GM19240 (cell line): ENCODE measurements around the gene CPNE7.
"Not testable (repeated sequence)": the region's sequence is repeated elsewhere in the genome, so short reads cannot be mapped to it uniquely, and the experiment has no call there.

Source experiments
- DNase-seq: peaks from one replicate; pipeline ENCODE4 v3.0.0; 2011; ENCODE audit warnings: low spot score; ENCODE audit not compliant: insufficient read length

The CPNE7 gene

DNA sequence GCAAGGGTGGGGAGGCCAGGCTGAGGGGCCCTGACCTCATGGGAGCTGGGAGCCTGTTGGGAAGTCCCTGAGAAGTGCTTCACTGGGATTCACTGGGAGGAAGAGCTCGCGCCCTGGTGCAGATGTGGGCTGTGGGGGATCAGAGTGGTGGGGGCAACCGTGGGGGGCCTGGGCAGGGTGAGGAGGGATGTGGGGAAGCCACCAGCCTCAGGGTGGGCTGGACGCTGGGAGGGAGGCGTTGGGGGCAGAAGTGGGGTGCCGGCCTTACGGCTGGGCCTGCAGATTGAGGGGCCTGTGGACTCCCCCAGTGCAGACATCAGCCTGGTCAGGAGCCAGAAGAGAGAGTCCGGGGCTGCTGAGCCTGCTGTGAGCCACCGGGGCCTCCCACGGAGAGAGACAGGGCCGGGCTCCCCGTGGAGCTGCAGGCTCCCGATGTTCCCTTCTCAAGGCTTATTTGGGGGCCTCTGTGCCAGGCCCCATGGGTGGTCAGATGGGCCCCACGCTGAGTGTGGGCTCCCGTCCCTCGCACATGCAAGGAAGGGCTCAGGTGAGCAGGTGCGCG lies 45.7 kb downstream of the CPNE7 start:
- no peak for DNase-seq

GRCh38 chr16:89621698-89622409 lies 46.3 kb downstream of the CPNE7 start:
- DNase-seq = no peak

GRCh38 chr16:89623511-89624261 lies 48.1 kb downstream of the CPNE7 start:
- DNase-seq = no peak

DNA sequence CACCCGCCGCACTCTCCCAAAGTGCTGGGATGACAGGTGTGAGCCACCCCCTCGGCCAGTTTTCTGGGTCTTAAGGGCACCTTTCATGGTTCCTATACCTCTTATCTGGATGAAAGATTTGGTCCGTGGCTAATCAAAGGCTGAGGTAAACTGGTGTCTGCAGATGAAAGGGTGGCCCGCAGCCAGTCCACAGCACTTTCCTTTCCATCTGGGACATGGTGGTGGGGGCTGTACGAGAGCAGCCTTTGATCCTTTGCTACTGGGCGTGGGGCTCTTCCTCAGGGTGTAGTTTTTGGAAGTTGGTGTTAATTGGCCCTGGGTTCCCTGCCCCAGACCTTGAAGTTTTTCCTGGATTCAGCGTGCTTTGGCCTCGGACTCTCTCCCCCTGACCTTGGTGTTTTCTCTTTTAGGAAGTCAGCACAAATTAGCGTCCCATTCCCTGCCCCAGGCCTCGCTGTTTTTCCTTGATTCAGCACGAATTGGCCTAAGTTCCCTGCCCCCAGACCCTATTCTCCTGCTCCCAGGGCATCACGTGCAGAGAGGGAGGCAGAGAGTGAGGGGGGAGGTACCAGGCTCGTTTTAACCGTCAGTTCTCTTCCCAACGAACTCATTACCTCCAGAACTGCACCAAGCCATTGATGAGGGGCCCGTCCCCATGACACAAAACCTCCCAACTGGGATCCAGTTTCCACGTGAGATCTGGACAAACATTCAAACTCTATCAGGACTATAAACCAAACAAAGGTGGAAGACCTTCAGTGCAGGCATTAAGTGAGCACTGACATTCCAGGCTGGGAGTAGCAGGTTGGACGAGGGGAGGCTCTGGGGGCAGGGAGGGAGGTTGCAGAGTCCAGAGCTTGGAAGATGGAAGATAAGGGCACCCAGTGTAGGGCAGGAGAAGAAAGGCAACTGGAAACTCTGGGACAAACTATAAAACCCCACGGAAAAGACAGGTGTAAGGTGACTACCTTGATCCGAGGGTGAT lies 49.5 kb downstream of the CPNE7 start:
- no peak for DNase-seq

- DNase-seq = no peak
Measured at GRCh38 chr16:89629827-89630610, 54.5 kb downstream of the CPNE7 start.

GRCh38 chr16:89633064-89633631 lies 57.6 kb downstream of the CPNE7 start:
- DNase-seq = no peak

DNA sequence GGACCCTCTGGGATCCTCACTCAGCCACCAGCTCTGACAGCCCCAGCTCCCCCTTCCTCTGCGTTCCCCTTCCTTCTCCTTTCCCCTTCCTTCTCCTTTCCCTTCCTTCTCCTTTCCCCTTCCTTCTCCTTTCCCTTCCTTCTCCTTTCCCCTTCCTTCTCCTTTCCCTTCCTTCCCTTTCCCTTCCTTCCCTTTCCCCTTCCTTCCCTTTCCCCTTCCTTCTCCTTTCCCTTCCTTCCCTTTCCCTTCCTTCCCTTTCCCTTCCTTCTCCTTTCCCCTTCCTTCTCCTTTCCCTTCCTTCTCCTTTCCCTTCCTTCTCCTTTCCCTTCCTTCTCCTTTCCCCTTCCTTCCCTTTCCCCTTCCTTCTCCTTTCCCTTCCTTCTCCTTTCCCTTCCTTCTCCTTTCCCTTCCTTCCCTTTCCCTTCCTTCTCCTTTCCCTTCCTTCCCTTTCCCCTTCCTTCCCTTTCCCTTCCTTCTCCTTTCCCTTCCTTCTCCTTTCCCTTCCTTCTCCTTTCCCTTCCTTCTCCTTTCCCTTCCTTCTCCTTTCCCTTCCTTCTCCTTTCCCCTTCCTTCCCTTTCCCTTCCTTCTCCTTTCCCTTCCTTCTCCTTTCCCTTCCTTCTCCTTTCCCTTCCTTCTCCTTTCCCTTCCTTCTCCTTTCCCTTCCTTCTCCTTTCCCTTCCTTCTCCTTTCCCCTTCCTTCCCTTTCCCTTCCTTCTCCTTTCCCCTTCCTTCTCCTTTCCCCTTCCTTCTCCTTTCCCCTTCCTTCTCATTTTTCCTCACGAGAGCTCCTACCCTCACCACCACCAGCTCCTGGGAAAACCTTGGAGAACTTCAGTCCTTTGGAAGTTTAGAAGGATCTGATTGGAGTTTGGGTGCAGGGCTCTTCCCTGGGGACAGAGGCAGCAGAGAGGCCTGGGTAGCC lies 59.2 kb downstream of the CPNE7 start:
- DNase-seq = not testable (repeated sequence)

GRCh38 chr16:89636663-89637062 lies 61.1 kb downstream of the CPNE7 start:
- DNase-seq = no peak

- no peak for DNase-seq
Measured at GRCh38 chr16:89637379-89637778, 61.8 kb downstream of the CPNE7 start.

DNA sequence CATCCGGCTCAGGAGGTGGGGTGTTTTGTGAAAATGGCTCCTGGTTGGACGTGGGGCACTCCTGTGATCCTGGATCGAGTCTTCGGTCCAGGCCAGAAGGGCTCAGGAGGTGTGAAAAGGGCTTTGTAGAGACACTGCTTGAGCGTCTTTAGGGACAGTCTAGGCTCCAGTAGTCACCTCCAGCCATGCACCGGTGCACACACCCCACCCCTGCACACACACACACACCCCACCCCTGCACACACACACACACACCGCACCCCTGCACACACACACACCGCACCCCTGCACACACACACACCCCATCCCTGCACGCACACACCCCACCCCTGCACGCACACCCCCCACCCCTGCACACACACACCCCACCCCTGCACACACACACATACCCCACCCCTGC lies 62.9 kb downstream of the CPNE7 start:
- DNase-seq = no peak

- DNase-seq = no peak
Measured at GRCh38 chr16:89639385-89639784, 63.8 kb downstream of the CPNE7 start.

DNA sequence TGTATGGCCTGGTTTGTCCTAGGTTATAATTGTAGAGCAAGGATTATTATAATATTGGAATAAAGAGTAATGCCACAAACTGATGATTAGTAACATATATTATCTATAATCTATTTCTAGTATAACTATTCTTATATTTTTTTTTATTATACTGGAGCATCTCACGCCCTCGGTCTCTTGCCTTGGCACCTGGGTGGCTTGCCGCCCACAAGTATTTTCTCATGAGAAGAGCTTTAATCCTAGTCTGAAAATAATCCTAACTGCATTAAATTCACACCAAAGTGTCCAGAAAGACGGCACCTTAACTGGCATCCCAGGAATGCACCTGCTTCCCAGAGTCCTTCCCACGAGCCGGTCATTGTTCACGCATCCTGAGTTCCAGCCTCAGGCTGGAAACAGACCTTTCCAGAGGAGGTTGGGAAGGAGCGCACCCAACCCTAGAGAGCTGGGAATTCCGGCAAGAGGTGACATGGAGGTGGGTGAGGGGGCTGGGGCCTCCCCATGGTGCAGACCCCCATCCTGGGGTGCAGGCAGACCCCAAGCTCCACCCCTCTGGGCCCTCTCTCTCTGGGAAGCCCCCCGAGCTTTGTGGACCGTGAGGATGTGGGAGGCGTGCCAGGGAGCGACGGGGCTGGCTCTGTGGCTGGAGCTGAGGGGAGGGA lies 66.0 kb downstream of the CPNE7 start:
- no peak for DNase-seq

- no peak for DNase-seq
Measured at GRCh38 chr16:89642574-89642973, 67.0 kb downstream of the CPNE7 start.

GRCh38 chr16:89643769-89644300 lies 68.3 kb downstream of the CPNE7 start:
- DNase-seq = no peak

DNA sequence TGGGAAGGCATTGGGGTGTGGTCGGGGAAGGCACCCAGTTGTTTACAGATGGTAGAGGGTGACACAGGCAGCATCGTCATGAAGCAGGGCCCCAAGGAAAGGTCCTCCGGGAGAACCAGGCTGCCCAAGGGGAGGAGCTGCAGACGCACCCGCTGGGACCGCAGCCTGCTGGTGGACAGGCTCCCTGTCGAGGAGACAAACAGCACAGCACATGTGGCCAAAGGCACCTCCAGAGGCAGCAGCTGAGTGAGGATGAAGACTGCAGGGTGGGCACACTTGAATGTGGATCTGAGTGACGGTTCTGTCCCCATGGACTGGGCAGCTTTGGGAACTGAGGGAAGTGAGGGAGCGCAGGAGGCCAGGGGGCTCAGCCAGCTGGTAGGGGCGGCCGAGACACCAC lies 69.6 kb downstream of the CPNE7 start:
- no peak for DNase-seq

DNA sequence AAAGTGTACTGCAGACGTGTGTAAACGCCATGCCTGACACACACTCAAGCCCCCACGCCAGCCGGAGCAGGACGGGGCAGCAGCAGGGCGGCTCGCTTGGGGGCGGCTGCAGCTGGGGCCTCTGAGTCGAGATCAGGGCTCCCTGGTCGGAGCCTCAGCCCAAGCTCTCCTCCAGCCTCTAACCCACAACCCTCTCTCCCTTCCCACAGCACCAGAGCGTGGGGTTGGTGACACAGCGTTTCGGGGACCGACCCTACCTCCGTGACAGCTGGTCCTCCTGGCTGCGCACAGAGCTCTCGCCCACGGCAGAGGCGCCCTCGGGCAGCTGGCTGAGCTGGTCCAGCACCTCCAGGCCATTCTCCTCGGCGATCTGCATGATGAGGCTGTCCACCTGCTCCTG lies 70.7 kb downstream of the CPNE7 start:
- no peak for DNase-seq
